ENCODE results near the gene BRINP3.

GRCh38 chr1:190066011-190066410 lies 411.7 kb downstream of the BRINP3 start:
- TF ChIP-seq CTCF (IDR thresholded peaks at IDR 0.05; ENCODE audit: low read length) = no peak
- TF ChIP-seq EZH2 (IDR thresholded peaks at IDR 0.05; ENCODE audit: borderline replicate concordance, low read length) = no peak
